Head of caudate nucleus (tissue), 42 donors: Measurements from ENCODE around the gene PRODH.
"Not testable (repeated sequence)": the region's sequence is repeated elsewhere in the genome, so short reads cannot be mapped to it uniquely, and the experiment has no call there.

ENCODE experiments used
- DNase-seq, 42 donors: peaks; one replicate each; pipeline versions ENCODE4 v3.0.0 to v3.0.0-alpha.2; 2020 to 2021; ENCODE audit warnings: mixed read lengths in 7 of 42
- intact Hi-C: fragments of 100-400 bp; cut with DNase I; formaldehyde crosslinking; loops from one replicate; pipeline ENCODE4 v1.15.0; 2022

PRODH gene

DNA sequence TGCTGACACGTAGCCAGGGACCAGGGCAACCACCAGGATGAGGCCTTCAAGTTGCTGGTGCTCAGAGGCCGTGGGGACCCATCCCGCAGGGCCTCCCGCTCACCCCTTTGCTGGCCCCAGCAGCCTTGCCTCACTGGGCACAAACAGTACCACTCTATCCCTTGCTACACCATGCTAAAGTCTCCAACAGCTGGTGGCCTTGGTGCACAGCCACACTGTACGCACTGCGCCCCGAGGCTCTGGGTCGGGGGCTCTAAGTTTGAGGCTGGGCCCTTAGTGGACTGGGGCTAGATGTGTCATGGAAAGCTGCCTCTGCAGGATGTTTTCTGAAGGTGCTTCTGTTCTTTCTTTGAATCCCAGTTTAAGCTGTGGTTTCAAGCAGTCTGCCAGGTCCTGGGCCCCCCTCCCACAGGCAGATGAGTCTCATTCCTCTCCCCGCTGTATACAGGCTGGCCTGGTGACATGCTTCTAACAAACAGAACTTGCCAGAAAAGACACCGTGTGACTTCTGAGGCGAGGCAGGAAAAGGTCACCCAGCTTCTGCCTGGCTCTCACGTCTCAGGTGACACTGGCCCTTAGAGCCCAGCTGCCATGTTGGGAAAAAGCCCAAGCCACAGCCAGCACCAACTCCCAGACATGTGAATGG is 15.7 kb downstream of the PRODH start:
- intact Hi-C loops, DNase-seq: not testable (repeated sequence)

GRCh38 chr22:18917818-18918217 is 18.3 kb downstream of the PRODH start:
- intact Hi-C loops, DNase-seq: not testable (repeated sequence)

GRCh38 chr22:18915550-18915949 is 20.5 kb downstream of the PRODH start:
- DNase-seq, intact Hi-C loops: not testable (repeated sequence)

DNA sequence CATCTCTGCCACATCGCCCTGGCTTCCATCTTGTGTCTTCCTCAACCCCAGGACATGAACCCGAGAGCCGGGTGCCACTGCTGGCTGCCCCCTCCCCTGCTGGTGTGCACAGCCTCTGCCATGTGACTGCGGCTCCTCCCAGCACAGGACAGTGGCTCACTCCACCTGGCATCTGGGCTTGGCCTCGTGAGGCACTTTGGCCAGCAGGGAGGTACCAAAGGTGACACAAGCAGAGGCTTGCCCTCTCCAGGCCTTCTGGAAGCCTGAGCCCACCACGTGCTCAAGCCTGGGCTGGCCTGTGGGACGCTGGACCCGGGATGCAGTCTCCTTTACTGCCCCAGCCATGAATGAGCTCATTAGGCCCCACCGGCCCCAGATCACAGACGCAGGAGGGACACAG is 21.5 kb downstream of the PRODH start:
- intact Hi-C loops, DNase-seq: not testable (repeated sequence)

DNA sequence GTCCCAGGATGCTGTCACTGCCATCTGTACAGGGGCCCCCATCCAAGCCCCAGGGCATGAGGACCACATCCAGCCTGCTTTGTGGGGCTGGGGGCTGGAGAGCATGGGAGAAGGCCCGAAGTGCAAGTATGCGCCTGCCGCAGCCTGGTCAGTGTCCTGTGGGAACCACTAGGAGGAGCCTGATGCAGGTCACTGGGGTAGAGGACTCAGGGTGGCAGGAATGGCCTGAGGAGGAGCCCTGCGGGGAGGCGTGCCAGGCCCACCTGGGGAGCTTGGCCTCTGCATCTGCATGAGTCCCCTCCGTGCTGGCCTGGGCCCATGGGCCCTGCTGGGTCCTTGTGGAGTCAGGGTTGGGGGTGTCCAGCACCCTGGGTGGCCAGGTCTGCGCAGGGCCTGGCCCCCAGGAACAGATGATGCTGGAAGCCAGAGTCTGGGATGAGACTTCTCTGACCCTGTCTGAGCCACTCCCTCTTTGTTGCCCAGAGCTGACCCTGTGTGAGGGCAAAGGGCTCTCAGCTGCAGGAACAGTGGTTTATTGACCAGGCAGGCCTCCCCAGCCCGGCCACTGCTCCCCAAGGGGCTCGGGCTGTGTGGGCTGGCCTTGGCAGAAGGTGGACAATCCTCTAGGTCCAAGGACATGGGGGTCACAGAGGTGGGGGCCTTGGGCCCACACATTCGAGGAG is 23.7 kb downstream of the PRODH start:
- DNase-seq, intact Hi-C loops: not testable (repeated sequence)

DNA sequence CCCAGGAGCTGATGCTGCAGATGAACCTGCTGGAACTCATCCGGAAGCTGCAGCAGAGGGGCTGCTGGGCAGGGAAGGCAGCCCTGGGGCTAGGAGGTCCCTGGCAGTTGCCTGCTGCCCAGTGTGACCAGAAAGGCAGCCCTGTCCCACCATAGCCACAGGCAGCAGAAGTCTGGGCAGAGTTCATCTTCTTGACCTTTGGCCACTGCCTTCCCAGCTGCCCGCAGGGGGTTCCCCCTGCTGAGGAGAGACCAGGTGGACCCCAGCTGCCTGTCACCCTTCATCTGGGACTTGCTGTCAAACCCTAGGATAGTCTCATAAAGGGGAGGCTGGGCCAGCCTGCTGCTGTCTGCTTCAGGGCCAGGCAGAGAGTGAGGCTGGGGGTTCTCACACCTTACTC is 24.6 kb downstream of the PRODH start:
- DNase-seq, intact Hi-C loops: not testable (repeated sequence)

DNA sequence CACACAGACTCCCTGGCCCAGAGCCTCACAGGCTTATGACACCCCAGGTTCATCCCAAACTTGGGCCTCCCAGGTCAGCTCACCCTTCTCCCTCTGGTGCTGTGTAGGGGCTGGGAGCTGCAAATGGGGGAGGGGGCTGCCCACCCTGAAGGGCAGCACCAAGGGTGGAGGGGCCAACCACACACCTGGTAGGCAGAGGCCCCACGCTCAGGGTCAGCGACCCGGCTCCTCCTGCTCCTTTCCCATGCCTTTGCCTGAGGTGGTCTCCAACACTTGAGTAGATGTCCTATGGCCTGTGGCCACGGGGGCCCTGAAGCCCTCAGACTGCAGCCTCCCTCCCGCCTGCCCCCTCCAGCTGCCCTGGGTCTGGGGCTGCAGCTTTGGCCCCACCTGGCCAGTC is 26.5 kb downstream of the PRODH start:
- peak in 1 of 42 donors; percentile 3 for DNase-seq
- intact Hi-C loops: no loop called here

DNA sequence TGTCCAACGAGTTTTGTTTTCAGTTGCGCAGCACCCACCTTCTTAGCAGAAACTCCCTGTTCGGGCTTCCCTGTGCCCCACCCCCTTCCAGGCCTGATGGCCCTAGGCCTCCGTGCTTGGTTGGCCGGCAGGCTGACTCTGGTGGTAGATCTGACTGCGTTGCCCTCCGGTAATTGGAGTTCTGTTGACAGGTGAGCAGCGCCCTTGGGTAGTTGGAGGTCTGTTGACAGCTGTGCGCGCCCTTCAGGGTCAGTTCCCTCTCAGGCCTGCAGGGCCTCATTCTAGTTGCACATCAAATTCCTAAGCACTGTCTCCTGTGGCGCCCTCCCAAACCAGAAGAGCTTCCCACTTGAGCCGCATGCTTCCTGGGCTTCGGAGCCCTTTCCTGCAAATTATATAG is 29.2 kb downstream of the PRODH start:
- intact Hi-C loops: no loop called here
- DNase-seq: peak in 1 of 42 donors; percentile 1

DNA sequence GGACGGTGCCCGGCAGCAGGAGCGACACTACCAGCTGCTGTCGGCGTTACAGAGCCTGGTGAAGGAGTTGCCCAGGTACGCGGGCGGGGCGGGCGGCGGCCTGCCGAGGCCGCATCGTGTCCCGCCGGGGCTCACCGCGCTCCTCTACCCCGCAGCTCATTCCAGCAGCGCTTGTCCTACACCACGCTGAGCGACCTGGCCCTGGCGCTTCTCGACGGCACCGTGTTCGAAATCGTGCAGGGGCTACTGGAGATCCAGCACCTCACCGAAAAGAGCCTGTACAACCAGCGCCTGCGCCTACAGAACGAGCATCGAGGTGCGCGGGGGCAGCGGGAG is 29.7 kb downstream of the PRODH start:
- DNase-seq, intact Hi-C loops: not testable (repeated sequence)

- peak in 2 of 42 donors; percentile 3 for DNase-seq
- intact Hi-C loops: no loop called here
Observed at GRCh38 chr22:18905540-18906409, 30.3 kb downstream of the PRODH start, which contains the start of gene DGCR6. Gene DGCR6 (plus strand): TSS chr22:18906320. CDS start chr22:18906375, 55 bp downstream.

DNA sequence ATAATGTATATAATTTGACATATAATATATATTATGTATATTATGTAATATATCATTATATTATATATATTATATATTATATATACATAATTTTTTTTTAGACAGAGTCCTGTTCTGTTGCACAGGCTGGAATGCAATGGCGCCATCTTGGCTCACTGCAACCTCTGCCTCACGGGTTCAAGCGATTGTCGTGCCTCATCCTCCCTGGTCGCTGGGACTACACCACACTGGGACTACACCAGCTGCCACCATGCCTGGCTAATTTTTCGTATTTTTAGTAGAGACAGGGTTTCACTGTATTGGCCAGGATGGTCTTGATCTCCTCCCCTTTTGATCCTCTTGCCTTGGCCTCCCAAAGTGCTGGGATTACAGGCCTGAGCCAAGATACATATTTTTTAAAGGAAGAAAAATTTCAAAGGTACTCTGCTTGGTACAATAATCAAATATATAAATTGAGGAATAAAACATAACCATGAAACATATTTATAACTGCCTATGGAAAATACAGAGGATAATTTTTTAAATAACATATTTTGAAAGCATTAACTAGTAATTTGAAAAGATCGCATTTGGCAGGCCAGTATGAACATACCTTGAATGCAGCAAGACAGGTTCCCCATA is 39.9 kb downstream of the PRODH start:
- peak in 2 of 42 donors; percentile 10 to 34 for DNase-seq
- intact Hi-C loops: not testable (repeated sequence)

DNA sequence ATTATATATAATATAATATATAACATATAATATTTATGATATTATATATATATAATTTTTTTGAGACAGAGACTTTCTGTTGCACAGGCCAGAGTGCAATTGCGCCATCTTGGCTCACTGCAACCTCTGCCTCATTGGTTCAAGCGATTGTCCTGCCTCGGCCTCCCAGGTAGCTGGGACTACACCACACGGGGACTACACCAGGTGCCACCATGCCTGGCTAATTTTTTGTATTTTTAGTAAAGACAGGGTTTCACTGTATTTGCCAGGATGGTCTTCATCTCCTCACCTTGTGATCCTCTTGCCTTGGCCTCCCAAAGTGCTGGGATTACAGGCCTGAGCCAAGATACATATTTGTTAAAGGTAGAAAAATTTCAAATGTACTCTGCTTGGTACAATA is 42.3 kb downstream of the PRODH start:
- DNase-seq, intact Hi-C loops: not testable (repeated sequence)

DNA sequence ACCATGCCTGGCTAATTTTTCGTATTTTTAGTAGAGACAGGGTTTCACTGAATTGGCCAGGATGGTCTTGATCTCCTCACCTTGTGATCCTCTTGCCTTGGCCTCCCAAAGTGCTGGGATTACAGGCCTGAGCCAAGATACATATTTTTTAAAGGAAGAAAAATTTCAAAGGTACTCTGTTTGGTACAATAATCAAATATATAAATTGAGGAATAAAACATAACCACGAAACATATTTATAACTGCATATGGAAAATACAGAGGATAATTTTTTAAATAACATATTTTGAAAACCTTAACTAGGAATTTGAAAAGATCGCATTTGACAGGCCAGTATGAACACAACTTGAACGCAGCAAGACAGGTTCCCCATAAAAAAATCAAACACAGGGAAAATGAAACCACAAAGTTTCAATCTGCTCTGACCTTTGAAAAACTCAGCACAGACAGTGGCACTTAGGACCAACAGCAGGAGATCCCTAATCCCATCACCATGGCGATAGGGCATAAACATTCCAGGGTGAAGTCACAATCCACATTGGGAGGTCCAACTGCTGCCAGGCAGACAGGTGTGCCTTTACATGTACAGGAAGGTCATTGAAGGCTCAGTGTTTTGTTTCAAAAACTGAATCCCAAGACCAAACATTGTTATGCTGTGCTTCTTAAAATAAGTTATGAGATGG is 45.4 kb downstream of the PRODH start:
- intact Hi-C loops, DNase-seq: not testable (repeated sequence)

- intact Hi-C loops: no loop called here
- DNase-seq: no peak
Observed at GRCh38 chr22:18888115-18888514, 48.0 kb downstream of the PRODH start.

DNA sequence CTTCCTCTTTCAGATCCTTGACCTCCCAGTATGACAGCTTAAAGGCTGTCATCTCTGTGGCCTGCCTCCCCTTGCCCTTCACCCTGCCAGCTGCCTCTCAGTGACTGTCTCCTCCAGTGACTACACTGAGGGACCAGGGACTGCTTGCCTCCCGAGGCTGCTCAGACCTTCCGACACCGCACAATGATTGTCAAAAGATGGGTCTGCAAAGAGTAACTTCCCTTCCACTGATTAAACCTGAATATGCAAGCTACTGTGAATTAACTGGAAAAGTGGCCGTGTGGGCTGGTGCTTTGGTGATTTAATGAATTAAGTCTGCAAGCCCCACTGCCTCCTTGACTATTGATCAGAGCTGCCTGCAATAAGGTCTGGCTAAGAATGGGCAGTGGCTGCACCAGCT is 51.6 kb downstream of the PRODH start:
- not testable (repeated sequence) for DNase-seq

GRCh38 chr22:18881260-18881659 is 54.8 kb downstream of the PRODH start:
- peak in 9 of 42 donors; percentile 1 to 35 (median 7) for DNase-seq
- intact Hi-C loops: not testable (repeated sequence)

More for the DNA sequence above, 51.6 kb downstream of the PRODH start:
- intact Hi-C loops: not testable (repeated sequence)
